ENCODE data around the gene BEAN1. TPM values are rescaled to one million over a fixed set of nuclear protein-coding genes. Genes with fewer than 3 reads are reported as not detected.
"Not testable (repeated sequence)": the region's sequence is repeated elsewhere in the genome, so short reads cannot be mapped to it uniquely, and the experiment has no call there.

Gene BEAN1
- total and polyA plus RNA-seq, 7 donors: 0.01 to 0.08 TPM; not detected in 5

DNA sequence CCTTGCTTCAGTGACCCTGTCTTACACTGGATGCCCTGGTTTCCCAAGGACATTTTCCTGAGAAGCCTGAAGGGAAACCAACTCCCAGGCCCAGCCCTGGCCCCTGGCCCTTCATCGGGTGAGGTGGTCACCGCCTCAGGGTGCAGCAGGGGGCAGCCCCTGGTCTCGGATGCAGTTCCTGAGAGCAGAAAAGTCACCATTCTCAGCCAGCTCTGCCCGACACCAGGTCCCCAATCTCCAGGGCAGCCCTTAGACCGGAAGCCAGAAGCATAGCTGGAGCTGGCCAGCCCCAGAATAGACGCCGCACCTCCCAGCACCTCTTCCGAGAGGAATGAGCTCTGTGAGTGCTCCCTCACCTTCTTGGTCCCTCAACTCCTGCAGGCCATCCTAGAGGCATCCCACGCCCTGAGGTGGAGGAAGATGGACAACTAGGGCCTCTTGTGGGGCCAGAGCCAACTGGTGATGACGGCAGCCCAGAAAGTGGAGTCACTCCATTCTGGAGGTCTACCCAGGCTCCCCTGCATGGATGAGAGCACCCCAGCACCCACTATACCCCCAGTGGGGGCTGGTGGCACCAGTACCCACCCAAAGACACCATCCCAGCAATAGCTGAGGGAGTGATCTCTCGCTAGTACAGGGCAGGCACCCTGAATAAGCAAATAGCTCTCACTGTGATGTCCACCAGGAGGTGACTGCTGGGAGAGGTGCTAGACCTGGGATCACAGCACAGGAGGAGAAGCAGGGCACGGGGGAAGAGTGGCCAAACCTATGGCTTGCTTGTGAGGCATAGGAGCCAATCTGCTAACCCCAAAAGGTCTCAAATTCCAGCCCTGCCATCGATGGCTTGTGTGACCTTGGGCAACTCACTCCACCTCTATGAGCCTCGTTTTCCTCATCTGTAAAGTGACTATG lies 66.7 kb downstream of the BEAN1 start:
- Histone ChIP-seq H3K27ac (no peak overlapping the region), H3K27me3 (ENCODE audit: insufficient read depth in 3 of 3, low read length in 2 of 3) (no peaks in the 10 kb centered on the region), H3K4me3 (no peak overlapping the region), H3K9me3 (no peaks in the 10 kb centered on the region), H3K4me1 (no peaks in the 10 kb centered on the region), H3K36me3 (ENCODE audit: insufficient read depth in 1 of 2, low read depth in 1 of 2) (no peaks in the 10 kb centered on the region)
- TF ChIP-seq, protein P1, sequence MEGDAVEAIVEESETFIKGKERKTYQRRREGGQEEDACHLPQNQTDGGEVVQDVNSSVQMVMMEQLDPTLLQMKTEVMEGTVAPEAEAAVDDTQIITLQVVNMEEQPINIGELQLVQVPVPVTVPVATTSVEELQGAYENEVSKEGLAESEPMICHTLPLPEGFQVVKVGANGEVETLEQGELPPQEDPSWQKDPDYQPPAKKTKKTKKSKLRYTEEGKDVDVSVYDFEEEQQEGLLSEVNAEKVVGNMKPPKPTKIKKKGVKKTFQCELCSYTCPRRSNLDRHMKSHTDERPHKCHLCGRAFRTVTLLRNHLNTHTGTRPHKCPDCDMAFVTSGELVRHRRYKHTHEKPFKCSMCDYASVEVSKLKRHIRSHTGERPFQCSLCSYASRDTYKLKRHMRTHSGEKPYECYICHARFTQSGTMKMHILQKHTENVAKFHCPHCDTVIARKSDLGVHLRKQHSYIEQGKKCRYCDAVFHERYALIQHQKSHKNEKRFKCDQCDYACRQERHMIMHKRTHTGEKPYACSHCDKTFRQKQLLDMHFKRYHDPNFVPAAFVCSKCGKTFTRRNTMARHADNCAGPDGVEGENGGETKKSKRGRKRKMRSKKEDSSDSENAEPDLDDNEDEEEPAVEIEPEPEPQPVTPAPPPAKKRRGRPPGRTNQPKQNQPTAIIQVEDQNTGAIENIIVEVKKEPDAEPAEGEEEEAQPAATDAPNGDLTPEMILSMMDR (IDR thresholded peaks at IDR 0.05): no peak
- intact Hi-C loops (cut with DNase I): no loop called here
- DNase-seq: no peak
- peak in 1 of 4 donors; percentile 21 for ATAC-seq
- 91 to 93% (median 92%) methylated on average over 14 of the region's 14 CpGs for WGBS, 3 donors

- DNase-seq (no peak), ATAC-seq (no peak)
- no peaks in the 10 kb centered on the region for H3K4me1 ChIP-seq
- no peaks in the 10 kb centered on the region for H3K36me3 ChIP-seq (ENCODE audit: insufficient read depth in 1 of 2, low read depth in 1 of 2)
- intact Hi-C loops (cut with DNase I): no loop called here
- H3K4me3 ChIP-seq: no peak overlapping the region
- TF ChIP-seq, protein P1 (IDR thresholded peaks at IDR 0.05): no peak
- H3K9me3 ChIP-seq: no peaks in the 10 kb centered on the region
- no peak overlapping the region for H3K27ac ChIP-seq
- 94 to 98% (median 95%) methylated on average over 2 of the region's 2 CpGs for WGBS, 3 donors
- H3K27me3 ChIP-seq (ENCODE audit: insufficient read depth in 3 of 3, low read length in 2 of 3): no peaks in the 10 kb centered on the region
Observed at GRCh38 chr16:66494916-66495315, 67.8 kb downstream of the BEAN1 start.

- TF ChIP-seq, protein P1 (IDR thresholded peaks at IDR 0.05): no peak
- no peaks in the 10 kb centered on the region for H3K9me3 ChIP-seq
- no peak overlapping the region for H3K27ac ChIP-seq
- intact Hi-C loops (cut with DNase I): no loop called here
- H3K4me1 ChIP-seq: no peaks in the 10 kb centered on the region
- no peak overlapping the region for H3K4me3 ChIP-seq
- DNase-seq (no peak), ATAC-seq (no peak)
- 88 to 92% (median 92%) methylated on average over 2 of the region's 2 CpGs for WGBS, 3 donors
- no peaks in the 10 kb centered on the region for H3K27me3 ChIP-seq (ENCODE audit: insufficient read depth in 3 of 3, low read length in 2 of 3)
- no peaks in the 10 kb centered on the region for H3K36me3 ChIP-seq (ENCODE audit: insufficient read depth in 1 of 2, low read depth in 1 of 2)
Observed at GRCh38 chr16:66495440-66495839, 68.3 kb downstream of the BEAN1 start.

- H3K27me3 ChIP-seq (ENCODE audit: insufficient read depth in 3 of 3, low read length in 2 of 3); H3K4me1 ChIP-seq; DNase-seq; H3K36me3 ChIP-seq (ENCODE audit: insufficient read depth in 1 of 2, low read depth in 1 of 2); ATAC-seq; H3K9me3 ChIP-seq; intact Hi-C loops (cut with DNase I); H3K27ac ChIP-seq; H3K4me3 ChIP-seq: not testable (repeated sequence)
- WGBS, 3 donors: 98 to 100% (median 100%) methylated on average over 3 to 6 of the region's 10 CpGs
Observed at GRCh38 chr16:66496226-66496625, 69.1 kb downstream of the BEAN1 start.

GRCh38 chr16:66497921-66498320 lies 70.8 kb downstream of the BEAN1 start:
- H3K4me3 ChIP-seq; H3K27ac ChIP-seq; DNase-seq; H3K27me3 ChIP-seq (ENCODE audit: insufficient read depth in 3 of 3, low read length in 2 of 3); ATAC-seq; H3K36me3 ChIP-seq (ENCODE audit: insufficient read depth in 1 of 2, low read depth in 1 of 2); H3K4me1 ChIP-seq; H3K9me3 ChIP-seq; intact Hi-C loops (cut with DNase I): not testable (repeated sequence)
- 80 to 95% (median 90%) methylated on average over 1 of the region's 2 CpGs for WGBS, 3 donors

DNA sequence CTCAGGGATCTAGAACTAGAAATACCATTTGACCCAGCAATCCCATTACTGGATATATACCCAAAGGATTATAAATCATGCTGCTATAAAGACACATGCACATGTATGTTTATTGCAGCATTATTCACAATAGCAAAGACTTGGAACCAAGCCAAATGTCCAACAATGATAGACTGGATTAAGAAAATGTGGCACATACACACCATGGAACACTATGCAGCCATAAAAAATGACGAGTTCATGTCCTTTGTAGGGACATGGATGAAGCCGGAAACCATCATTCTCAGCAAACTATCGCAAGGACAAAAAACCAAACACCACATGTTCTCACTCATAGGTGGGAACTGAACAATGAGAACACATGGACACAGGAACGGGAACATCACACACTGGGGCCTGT lies 74.5 kb downstream of the BEAN1 start:
- not testable (repeated sequence) for H3K27ac ChIP-seq, H3K4me3 ChIP-seq, DNase-seq

More for the DNA sequence above, 74.5 kb downstream of the BEAN1 start:
- ATAC-seq; H3K9me3 ChIP-seq; H3K27me3 ChIP-seq (ENCODE audit: insufficient read depth in 3 of 3, low read length in 2 of 3); intact Hi-C loops (cut with DNase I); H3K36me3 ChIP-seq (ENCODE audit: insufficient read depth in 1 of 2, low read depth in 1 of 2): not testable (repeated sequence)
- 96 to 98% (median 96%) methylated on average over 4 of the region's 4 CpGs for WGBS, 3 donors
- H3K4me1 ChIP-seq: peaks cover 22% of the 10 kb centered on the region
